Calu3 (cell line): ENCODE measurements around the gene GRPEL1. TPM values are rescaled to one million over a fixed set of nuclear protein-coding genes. Genes with fewer than 3 reads are reported as not detected.

Experiments used
- BruUV-seq: library from RNA; stranded (reverse); fragments of 400-500 nt; replicated peaks from 2 replicates; lab custom pipeline; 2021; lab: Mats Ljungman, UMichigan
- CTCF ChIA-PET: fragments of 300-600 bp; sonication (Branson Sonifier 250); formaldehyde crosslinking; loops from one replicate; lab custom pipeline; 2022; ENCODE audit warnings: antibody characterized with exemption; lab: Charles Lee
- DNase-seq: peaks from one replicate; pipeline ENCODE4 v3.0.0; 2022
- H3K27ac Mint-ChIP-seq: one replicate; pipeline ENCODE4 v1.8.0; 2022; ENCODE audit warnings: mixed read lengths; ENCODE audit not compliant: unreplicated experiment
- H3K27me3 Mint-ChIP-seq: one replicate; pipeline ENCODE4 v1.8.0; 2022; ENCODE audit warnings: mixed read lengths; ENCODE audit not compliant: unreplicated experiment
- H3K36me3 Mint-ChIP-seq: one replicate; pipeline ENCODE4 v1.8.0; 2022; ENCODE audit warnings: mild to moderate bottlenecking, moderate library complexity, mixed read lengths; ENCODE audit not compliant: insufficient read depth, unreplicated experiment
- H3K4me1 Mint-ChIP-seq: one replicate; pipeline ENCODE4 v1.8.0; 2022; ENCODE audit warnings: mild to moderate bottlenecking, low read depth, mixed read lengths; ENCODE audit not compliant: unreplicated experiment
- H3K4me3 Mint-ChIP-seq: one replicate; pipeline ENCODE4 v1.8.0; 2022; ENCODE audit warnings: mild to moderate bottlenecking, low read depth, moderate library complexity, mixed read lengths; ENCODE audit not compliant: unreplicated experiment
- H3K9me3 Mint-ChIP-seq: one replicate; pipeline ENCODE4 v1.8.0; 2022; ENCODE audit warnings: low read depth, mixed read lengths; ENCODE audit not compliant: unreplicated experiment
- intact Hi-C: fragments of 100-400 bp; cut with micrococcal nuclease; formaldehyde crosslinking; loops from one replicate; pipeline ENCODE4 v1.10.0; 2022; ENCODE audit not compliant: unreplicated experiment
- total RNA-seq: library from RNA; stranded (reverse); gene quantifications from 2 replicates; pipeline ENCODE4 v1.2.3, GENCODE V29; 2022
- TF ChIP-seq, protein P1 (sequence below): fragments of 200-600 bp; IDR thresholded peaks from one replicate; pipeline ENCODE4 v1.8.0; 2022; ENCODE audit warnings: antibody characterized with exemption; ENCODE audit not compliant: unreplicated experiment

Gene GRPEL1
- total RNA-seq, 1 experiment from 2014 or later, result 32.2 TPM

DNA sequence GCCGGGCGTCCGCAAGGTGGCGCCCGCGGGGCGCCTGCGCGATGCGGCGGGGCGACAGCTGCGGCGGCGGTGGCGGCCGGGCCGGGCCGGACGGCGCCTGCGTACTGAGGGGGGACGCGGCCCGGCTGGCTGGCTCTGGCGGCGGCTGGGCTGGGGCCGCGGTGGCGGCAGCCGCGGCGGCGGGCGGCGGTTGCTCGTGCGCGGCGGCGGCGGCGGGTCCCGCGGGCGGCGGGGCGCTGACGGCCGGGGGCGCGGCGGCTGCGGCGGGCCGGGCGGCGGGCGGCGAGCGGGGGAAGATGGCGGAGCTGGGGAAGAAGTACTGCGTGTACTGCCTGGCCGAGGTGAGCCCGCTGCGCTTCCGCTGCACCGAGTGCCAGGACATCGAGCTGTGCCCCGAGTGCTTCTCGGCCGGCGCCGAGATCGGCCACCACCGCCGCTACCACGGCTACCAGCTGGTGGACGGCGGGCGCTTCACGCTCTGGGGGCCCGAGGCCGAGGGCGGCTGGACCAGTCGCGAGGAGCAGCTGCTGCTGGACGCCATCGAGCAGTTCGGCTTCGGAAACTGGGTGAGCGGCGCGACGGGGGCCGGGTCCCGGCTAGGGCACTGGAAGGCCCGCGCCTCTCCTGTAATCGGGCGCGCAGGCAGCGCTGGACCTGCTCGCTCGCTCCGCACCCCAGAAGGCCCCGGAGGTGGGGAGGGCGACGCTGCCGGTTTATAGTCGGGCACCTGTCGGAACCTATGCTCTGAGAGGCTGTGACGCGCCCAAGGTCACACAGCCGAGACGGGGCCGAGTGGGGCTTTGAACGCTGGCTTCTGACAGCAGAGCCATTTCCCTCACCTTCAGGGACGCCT is 24.4 kb downstream of the GRPEL1 start, which contains the start of gene TADA2B:
TSS of gene TADA2B (plus strand) at position 89 of the 853 bp plus-strand sequence. CDS start at position 297, 208 bp downstream.
- H3K36me3 Mint-ChIP-seq, result peaks cover 23% of the 10 kb centered on the region
- H3K4me1 Mint-ChIP-seq, result peaks cover 30% of the 10 kb centered on the region
- no peaks in the 10 kb centered on the region for H3K9me3 Mint-ChIP-seq
- intact Hi-C loops, result no loop called here
- no TSS peak for BruUV-seq
- H3K4me3 Mint-ChIP-seq, result peak within 1 kb of the TSS; percentile 71
- no peaks in the 10 kb centered on the region for H3K27me3 Mint-ChIP-seq
- TF ChIP-seq, protein P1, sequence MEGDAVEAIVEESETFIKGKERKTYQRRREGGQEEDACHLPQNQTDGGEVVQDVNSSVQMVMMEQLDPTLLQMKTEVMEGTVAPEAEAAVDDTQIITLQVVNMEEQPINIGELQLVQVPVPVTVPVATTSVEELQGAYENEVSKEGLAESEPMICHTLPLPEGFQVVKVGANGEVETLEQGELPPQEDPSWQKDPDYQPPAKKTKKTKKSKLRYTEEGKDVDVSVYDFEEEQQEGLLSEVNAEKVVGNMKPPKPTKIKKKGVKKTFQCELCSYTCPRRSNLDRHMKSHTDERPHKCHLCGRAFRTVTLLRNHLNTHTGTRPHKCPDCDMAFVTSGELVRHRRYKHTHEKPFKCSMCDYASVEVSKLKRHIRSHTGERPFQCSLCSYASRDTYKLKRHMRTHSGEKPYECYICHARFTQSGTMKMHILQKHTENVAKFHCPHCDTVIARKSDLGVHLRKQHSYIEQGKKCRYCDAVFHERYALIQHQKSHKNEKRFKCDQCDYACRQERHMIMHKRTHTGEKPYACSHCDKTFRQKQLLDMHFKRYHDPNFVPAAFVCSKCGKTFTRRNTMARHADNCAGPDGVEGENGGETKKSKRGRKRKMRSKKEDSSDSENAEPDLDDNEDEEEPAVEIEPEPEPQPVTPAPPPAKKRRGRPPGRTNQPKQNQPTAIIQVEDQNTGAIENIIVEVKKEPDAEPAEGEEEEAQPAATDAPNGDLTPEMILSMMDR, result no peak
- DNase-seq, result peak; percentile 16
- CTCF ChIA-PET, result interaction anchor here (0.6 to 1.4 kb wide), 4 partner anchors 14 to 652 kb away, joined by 3 to 4 read pairs (median 4); no protein-coding TSS in a partner anchor
- H3K27ac Mint-ChIP-seq, result peak within 1 kb of the TSS; percentile 65

DNA sequence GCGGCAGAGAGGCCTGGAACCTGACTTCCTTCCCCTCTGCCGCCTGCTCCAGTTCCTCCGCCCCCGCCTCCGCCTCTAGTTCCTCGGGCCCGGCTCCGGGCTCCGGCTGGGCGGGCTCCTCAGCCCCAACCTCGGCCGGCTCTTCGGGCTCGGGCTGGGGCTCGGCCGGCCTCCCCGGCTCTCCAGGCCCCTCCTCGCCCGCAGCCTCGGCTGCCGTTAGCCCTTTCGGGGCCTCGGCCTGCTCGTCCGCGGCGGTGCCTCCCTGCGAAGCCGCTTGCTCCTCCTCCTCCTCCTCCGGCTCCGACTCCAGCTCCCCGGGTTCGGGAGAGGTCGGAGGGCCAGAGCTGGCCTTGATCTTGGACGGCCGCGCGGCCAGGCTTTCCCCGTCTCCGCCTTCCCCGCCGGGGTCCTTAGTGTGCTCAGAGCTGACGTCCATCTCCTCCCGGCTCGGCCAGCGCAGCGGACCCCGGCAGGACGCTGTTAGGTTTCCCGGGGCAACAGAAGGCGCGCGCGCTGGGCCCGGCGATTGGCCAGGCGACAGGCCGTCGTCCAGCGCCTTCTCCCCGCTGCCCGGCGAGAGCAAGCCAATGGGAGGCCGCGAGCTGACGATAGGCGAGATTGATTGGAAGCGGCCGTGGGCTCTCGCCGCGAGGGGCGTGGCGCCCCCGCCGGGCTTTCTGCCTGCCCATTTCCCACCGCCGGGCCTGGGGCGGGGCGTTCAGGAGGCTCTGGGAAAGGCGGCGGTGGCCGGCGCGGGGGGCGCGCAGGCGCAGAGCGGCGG is 25.2 kb downstream of the GRPEL1 start:
- peak overlapping the region; percentile 71 for H3K4me3 Mint-ChIP-seq
- peak; percentile 94 for DNase-seq
- peak overlapping the region; percentile 65 for H3K27ac Mint-ChIP-seq
- peaks cover 23% of the 10 kb centered on the region for H3K36me3 Mint-ChIP-seq
- CTCF ChIA-PET, result interaction anchor here (0.7 to 1.4 kb wide), 3 partner anchors 13 to 69 kb away, joined by 3 to 4 read pairs (median 4); no protein-coding TSS in a partner anchor
- H3K27me3 Mint-ChIP-seq, result no peaks in the 10 kb centered on the region
- TF ChIP-seq, protein P1, result no peak
- no TSS peak for BruUV-seq
- intact Hi-C loops, result no loop called here
- H3K4me1 Mint-ChIP-seq, result peaks cover 30% of the 10 kb centered on the region
- no peaks in the 10 kb centered on the region for H3K9me3 Mint-ChIP-seq

DNA sequence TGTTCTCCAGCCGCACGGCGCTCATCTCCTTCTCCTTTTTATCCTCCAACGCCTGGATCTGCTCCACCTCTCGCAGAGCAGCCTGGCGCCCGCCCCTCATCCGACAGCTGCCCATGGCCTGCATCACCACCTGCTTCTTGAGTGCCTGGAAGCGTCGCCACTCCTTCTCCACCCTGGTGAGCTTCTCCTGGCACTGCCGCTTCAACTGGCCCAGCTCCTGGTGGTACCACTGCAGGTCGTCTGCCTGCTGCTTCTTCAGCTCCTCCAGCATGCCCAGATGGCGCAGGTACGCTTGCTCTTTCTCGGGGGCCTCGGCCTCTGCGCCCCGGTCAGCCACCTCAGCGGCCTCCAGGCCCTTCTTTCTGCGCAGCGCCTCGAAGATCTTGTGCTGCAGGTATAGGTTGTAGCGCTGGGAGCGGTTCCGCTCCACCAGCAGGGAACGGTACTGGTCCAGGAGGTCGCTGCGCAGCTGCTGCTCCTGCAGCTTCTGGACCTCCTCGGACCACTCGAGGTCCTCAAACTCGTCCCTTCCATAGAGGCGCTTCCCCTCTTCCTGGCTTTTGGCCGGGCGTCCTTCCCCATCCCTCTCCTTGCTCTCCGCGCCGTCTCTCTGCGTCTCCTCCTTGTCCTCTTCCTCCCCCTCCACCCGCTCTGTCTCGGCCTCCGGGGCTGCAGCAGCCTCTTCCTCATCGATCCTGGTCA is 25.9 kb downstream of the GRPEL1 start:
- no peak for DNase-seq
- Mint-ChIP-seq H3K36me3 (peaks cover 23% of the 10 kb centered on the region), H3K27ac (no peak overlapping the region), H3K4me3 (peak overlapping the region; percentile 71), H3K27me3 (no peaks in the 10 kb centered on the region), H3K4me1 (peaks cover 27% of the 10 kb centered on the region), H3K9me3 (no peaks in the 10 kb centered on the region)
- CTCF ChIA-PET, result no interaction called here
- BruUV-seq, result no TSS peak
- intact Hi-C loops, result no loop called here
- TF ChIP-seq, protein P1, result no peak

DNA sequence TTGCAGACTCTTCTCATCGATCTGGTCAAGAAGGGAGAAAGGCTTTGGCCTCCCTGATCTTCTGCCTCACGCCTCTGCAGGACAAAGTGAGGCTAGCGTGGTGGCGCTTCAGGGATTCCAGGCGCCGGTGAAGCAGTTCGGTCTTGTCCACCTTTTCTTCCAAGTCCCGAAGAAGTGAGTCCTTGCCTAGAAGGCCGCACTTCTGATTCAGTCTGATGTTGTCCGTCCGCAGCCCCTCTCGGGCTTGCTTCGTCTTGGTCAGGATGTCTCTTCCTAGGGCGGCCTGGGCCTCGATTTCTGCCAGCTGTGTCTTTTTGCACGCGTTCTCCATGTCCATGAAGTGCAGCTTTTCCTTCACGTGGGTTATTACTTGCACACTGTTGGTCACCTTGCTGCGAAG is 26.6 kb downstream of the GRPEL1 start:
- no peak overlapping the region for H3K27ac Mint-ChIP-seq
- no TSS peak for BruUV-seq
- H3K9me3 Mint-ChIP-seq, result no peaks in the 10 kb centered on the region
- peaks cover 23% of the 10 kb centered on the region for H3K36me3 Mint-ChIP-seq
- CTCF ChIA-PET, result no interaction called here
- TF ChIP-seq, protein P1, result no peak
- no peak overlapping the region for H3K4me3 Mint-ChIP-seq
- no peaks in the 10 kb centered on the region for H3K27me3 Mint-ChIP-seq
- peaks cover 20% of the 10 kb centered on the region for H3K4me1 Mint-ChIP-seq
- intact Hi-C loops, result no loop called here
- no peak for DNase-seq
